K562 (cell line): Measurements from ENCODE around the gene SMIM41. TPM values are rescaled to one million over a fixed set of nuclear protein-coding genes. Genes with fewer than 3 reads are reported as not detected.

Source experiments
- ATAC-seq: fragments of 200-7000 bp; cut with Tn5 transposase; 3 replicates; pipeline ENCODE4 v1.9.1; 2020; ENCODE audit warnings: moderate library complexity
- BruUV-seq: library from RNA; stranded (reverse); fragments of 400-500 nt; replicated peaks from 2 replicates; lab custom pipeline; 2021; lab: Mats Ljungman, UMichigan
- CTCF ChIA-PET: fragments of 300-600 bp; formaldehyde crosslinking; extraction: SDS; loops from one replicate; lab custom pipeline; 2021; ENCODE audit warnings: low intra/inter-chr PET ratio; lab: Yijun Ruan, JAX
- POLR2A ChIA-PET: fragments of 300-600, 350-650 bp; sonication (Branson Sonifier 250); formaldehyde crosslinking; extraction: SDS; loops from one replicate; lab custom pipeline; 2021; ENCODE audit warnings: antibody characterized with exemption, inconsistent platforms; lab: Yijun Ruan, JAX
- DNase-seq, 4 experiments: peaks; one replicate each; pipeline versions ENCODE4 v3.0.0 to v3.0.0-alpha.2; 2011 to 2018; ENCODE audit warnings: low spot score in 3 of 4, mixed read lengths in 3 of 4; ENCODE audit errors: extremely low read depth in 1 of 4
- FAIRE-seq: peaks from 2 replicates; lab custom pipeline; 2011; peaks lifted over from hg19 to GRCh38; lab: Jason Lieb, UNC
- H2AFZ ChIP-seq: 2 replicates; pipeline ENCODE4 v1.6.0; 2011; ENCODE audit warnings: low read depth, low read length, control low read depth, inconsistent platforms
- H3K27ac ChIP-seq: fragments of 200-600 bp; 3 replicates; pipeline ENCODE4 v1.8.0; 2011; ENCODE audit warnings: low read depth, mild to moderate bottlenecking, control low read depth, inconsistent platforms, low read length, moderate library complexity, mixed read lengths; ENCODE audit errors: extremely low read depth
- H3K27me3 ChIP-seq, 2 experiments: fragments of 300-600 bp in 1 of 2; 2 replicates in 1 of 2; 3 replicates in 1 of 2; pipeline versions ENCODE4 v1.6.0 to v1.8.0; 2011; ENCODE audit warnings: inconsistent platforms in 2 of 2, low read length in 2 of 2, mild to moderate bottlenecking in 1 of 2, mixed read lengths in 1 of 2, moderate library complexity in 1 of 2; ENCODE audit not compliant: control insufficient read depth in 2 of 2, insufficient read depth in 2 of 2
- H3K36me3 ChIP-seq: fragments of 300-600 bp; 3 replicates; pipeline ENCODE4 v1.8.0; 2011; ENCODE audit warnings: mild to moderate bottlenecking, low read length, inconsistent platforms; ENCODE audit not compliant: control insufficient read depth, insufficient read depth
- H3K4me1 ChIP-seq, 2 experiments: fragments of 200-600 bp in 1 of 2; replicated peaks in 1 of 2; 2 replicates in 1 of 2; 3 replicates in 1 of 2; pipeline versions ENCODE4 v1.5.1 to v1.8.0; 2011; ENCODE audit warnings: inconsistent platforms in 2 of 2, low read length in 2 of 2, mild to moderate bottlenecking in 1 of 2, mixed read lengths in 1 of 2, moderate library complexity in 1 of 2; ENCODE audit not compliant: control insufficient read depth in 2 of 2, insufficient read depth in 2 of 2
- H3K4me2 ChIP-seq: 2 replicates; pipeline ENCODE4 v1.6.1; 2011; ENCODE audit warnings: low read length, control low read depth, inconsistent platforms, mixed read lengths; ENCODE audit not compliant: insufficient read depth
- H3K4me3 ChIP-seq: fragments of 200-600 bp; sonication (generic), shearing (Covaris generic); 2 replicates; pipeline ENCODE4 v1.5.1; 2016; ENCODE audit warnings: control low read depth, inconsistent platforms
- H3K79me2 ChIP-seq: fragments of 200-600 bp; 3 replicates; pipeline ENCODE4 v1.8.0; 2011; ENCODE audit warnings: low read length, inconsistent platforms; ENCODE audit not compliant: control insufficient read depth, insufficient read depth
- H3K9ac ChIP-seq, 2 experiments: 2 replicates each; pipeline versions ENCODE4 v1.6.0 to v1.6.1; 2011; ENCODE audit warnings: low read depth in 2 of 2, low read length in 2 of 2, control low read depth in 1 of 2, inconsistent platforms in 1 of 2, mild to moderate bottlenecking in 1 of 2, mixed read lengths in 1 of 2; ENCODE audit not compliant: insufficient read depth in 1 of 2
- H3K9me1 ChIP-seq: one replicate; pipeline ENCODE4 v1.6.0; 2011; ENCODE audit warnings: inconsistent platforms, mild to moderate bottlenecking, low read length, moderate library complexity; ENCODE audit not compliant: control insufficient read depth, insufficient read depth
- H3K9me3 ChIP-seq: replicated peaks from 2 replicates; pipeline ENCODE4 v1.5.1; 2011; ENCODE audit warnings: low read depth, low read length, inconsistent platforms; ENCODE audit not compliant: control insufficient read depth, insufficient read depth
- H4K20me1 ChIP-seq: replicated peaks from 2 replicates; pipeline ENCODE4 v1.6.1; 2011; ENCODE audit warnings: low read length, inconsistent platforms, mixed read lengths; ENCODE audit not compliant: control insufficient read depth, insufficient read depth
- CBFA2T3 ChIP-seq: fragments of 450-650 bp; IDR thresholded peaks from 2 replicates; pipeline ENCODE4 v1.6.1; 2017
- CREB1 ChIP-seq, 2 experiments: sonication (generic) in 1 of 2; formaldehyde crosslinking in 1 of 2; IDR thresholded peaks; 2 replicates each; pipeline versions ENCODE4 v1.6.1 to v1.8.0; 2012 to 2022; ENCODE audit warnings: inconsistent platforms in 1 of 2, mild to moderate bottlenecking in 1 of 2, missing genetic modification reagents in 1 of 2, moderate library complexity in 1 of 2
- CREM ChIP-seq: IDR thresholded peaks from 2 replicates; pipeline ENCODE4 v1.6.1; 2014; ENCODE audit warnings: antibody characterized with exemption, low read depth
- EHMT2 ChIP-seq: fragments of 450-650 bp; IDR thresholded peaks from 2 replicates; pipeline ENCODE4 v1.6.1; 2018; ENCODE audit warnings: antibody characterized with exemption
- HDGF ChIP-seq: fragments of 450-650 bp; IDR thresholded peaks from 2 replicates; pipeline ENCODE4 v1.6.1; 2016
- JUND ChIP-seq, 2 experiments: IDR thresholded peaks; 2 replicates in 1 of 2; 3 replicates in 1 of 2; pipeline ENCODE4 v1.6.1; 2011; ENCODE audit warnings: borderline replicate concordance in 2 of 2, low read depth in 2 of 2, low read length in 2 of 2, improper control_type of control experiment in 1 of 2, missing biosample characterization in 1 of 2, missing genetic modification characterization in 1 of 2, missing genetic modification reagents in 1 of 2
- KLF10 ChIP-seq: fragments of 250-450 bp; sonication (Bioruptor Pico); IDR thresholded peaks from 2 replicates; pipeline ENCODE4 v1.6.1; 2021; ENCODE audit warnings: matching md5 sums
- KLF16 ChIP-seq: IDR thresholded peaks from 2 replicates; pipeline ENCODE4 v1.6.1; 2016; ENCODE audit warnings: antibody characterized with exemption
- NRF1 ChIP-seq, 2 experiments: fragments of 450-650 bp; IDR thresholded peaks in 1 of 2; conservative IDR thresholded peaks in 1 of 2; 2 replicates each; pipeline ENCODE4 v1.6.1; 2014; ENCODE audit warnings: mild to moderate bottlenecking in 2 of 2
- RFX7 ChIP-seq: fragments of 250-450 bp; sonication (Bioruptor Pico); IDR thresholded peaks from 2 replicates; pipeline ENCODE4 v1.5.1; 2021; ENCODE audit warnings: mild to moderate bottlenecking
- SP1 ChIP-seq: sonication (generic); formaldehyde crosslinking; IDR thresholded peaks from 2 replicates; pipeline ENCODE4 v1.8.1; 2022; ENCODE audit warnings: mild to moderate bottlenecking, missing genetic modification reagents
- VEZF1 ChIP-seq: fragments of 200-800 bp; sonication (Bioruptor generic); IDR thresholded peaks from 2 replicates; pipeline ENCODE4 v1.6.1; 2017; ENCODE audit warnings: missing genetic modification characterization, missing compliant biosample characterization
- ZBTB12 ChIP-seq: fragments of 250-450 bp; sonication (Bioruptor Pico); IDR thresholded peaks from 2 replicates; pipeline ENCODE4 v1.4.0; 2020
- ZFX ChIP-seq: sonication (generic); formaldehyde crosslinking; IDR thresholded peaks from 2 replicates; pipeline ENCODE4 v1.8.0; 2022; ENCODE audit warnings: mild to moderate bottlenecking, missing genetic modification reagents, moderate library complexity
- ZNF175 ChIP-seq: fragments of 200-800 bp; sonication (Bioruptor generic); IDR thresholded peaks from 2 replicates; pipeline ENCODE4 v1.6.1; 2016; ENCODE audit warnings: low read depth, mild to moderate bottlenecking, missing genetic modification characterization, missing compliant biosample characterization
- ZNF780A ChIP-seq: fragments of 250-450 bp; sonication (Bioruptor Pico); IDR thresholded peaks from 2 replicates; pipeline ENCODE4 v1.5.0; 2021; ENCODE audit warnings: mild to moderate bottlenecking
- WGBS: fragments of 100-300 bp; shearing (Covaris generic); methylation state at CpG from one replicate; pipeline ENCODE4 v1.1.6; 2016; ENCODE audit warnings: low coverage, mixed read lengths; ENCODE audit not compliant: insufficient coverage; ENCODE audit errors: missing lambda C conversion rate; 5-methylcytosine and 5-hydroxymethylcytosine counted together
- in situ Hi-C: fragments of 300-500 bp; cut with MboI; formaldehyde crosslinking; loops from 4 replicates; pipeline ENCODE4 v1.15.0; 2018; ENCODE audit warnings: inconsistent platforms, mixed read lengths
- intact Hi-C: fragments of 100-400 bp; cut with micrococcal nuclease; formaldehyde crosslinking; loops from 2 replicates; pipeline ENCODE4 v1.14.2; 2022
- polyA plus RNA-seq, 8 experiments: library from polyadenylated mRNA; depleted of rRNA in 4 of 8; stranded (reverse) in 5 of 8; unstranded in 3 of 8; fragments of >200 nt; fragmentation: Nextera tagmentation in 2 of 8; fragmentation: Illumina TruSeq in 1 of 8; extraction: Ambion mirVana in 2 of 8; extraction: Trizol in 1 of 8; gene quantifications; 2 replicates each; pipeline versions ENCODE4 v1.2.1 to v1.2.3, GENCODE V29; 2011 to 2014; ENCODE audit warnings: inconsistent platforms in 1 of 8, missing spikeins in 1 of 8
- total RNA-seq, 7 experiments: library from RNA; depleted of rRNA in 6 of 7; stranded (reverse); fragments of >200 nt in 6 of 7; fragmentation: Illumina TruSeq in 2 of 7; extraction: Trizol in 2 of 7; gene quantifications; 2 replicates each; pipeline versions ENCODE4 v1.2.1 to v1.2.3, GENCODE V29; 2011 to 2021; ENCODE audit warnings: low replicate concordance in 1 of 7

Gene SMIM41
- total and polyA plus RNA-seq, 9 of the 15 experiments (the other 6 are each of a cell fraction or from before 2014, with no cell fraction given): not detected

- TF ChIP-seq VEZF1 (CRISPR knock-in tag) (peak; percentile 6; the same call in 1 of the 2 replicates), KLF10 (no peak), JUND (IDR thresholded peaks at IDR 0.05; ENCODE audit: borderline replicate concordance, low read depth, low read length) (peak; percentile 6; the same call in 1 of the 2 replicates), JUND (tag; IDR thresholded peaks at IDR 0.05; ENCODE audit: borderline replicate concordance, low read depth, low read length) (no peak), HDGF (no peak), CBFA2T3 (peak; percentile 11; the same call in 1 of the 2 replicates)
These were observed 16.2 kb upstream of the SMIM41 start (continued) for GRCh38 chr12:52063082-52063924.

- no peaks in the 10 kb centered on the region for H3K36me3 ChIP-seq
- H3K9ac ChIP-seq: peak overlapping the region; percentile 4 to 8; a peak in 3 of 4 replicates
- no peaks in the 10 kb centered on the region for H3K9me1 ChIP-seq
- no peak overlapping the region for H3K4me2 ChIP-seq
- FAIRE-seq (no peak), ATAC-seq (peak; percentile 61), DNase-seq (peak in 2 of 4 experiments; percentile 53 to 56)
- H3K79me2 ChIP-seq: no peaks in the 10 kb centered on the region
- no peaks in the 10 kb centered on the region for H4K20me1 ChIP-seq
- in situ Hi-C loops: no loop called here
- H3K27ac ChIP-seq: no peak overlapping the region
- WGBS: 52% methylated on average over 12 of the region's 12 CpGs
- no peaks in the 10 kb centered on the region for H3K9me3 ChIP-seq
- POLR2A ChIA-PET: interaction anchor here (1.0 to 1.3 kb wide), 2 partner anchors 31 to 60 kb away, joined by 3 to 4 read pairs; no protein-coding TSS in a partner anchor
- H3K27me3 ChIP-seq: peaks cover 0 to 4% of the 10 kb centered on the region in 2 experiments; a peak in 2 of 5 replicates
- H3K4me3 ChIP-seq: no peak overlapping the region
- intact Hi-C loops: no loop called here
- CTCF ChIA-PET: no interaction called here
- peaks cover 10 to 30% of the 10 kb centered on the region in 2 experiments; a peak in 4 of 5 replicates for H3K4me1 ChIP-seq
- H2AFZ ChIP-seq: peak overlapping the region; percentile 54; the same call in 1 of the 2 replicates
- no TSS peak for BruUV-seq
- TF ChIP-seq SP1 (CRISPR knock-in tag): no peak
- TF ChIP-seq ZNF780A (CRISPR knock-in tag): no peak
- peak; percentile 86 for TF ChIP-seq ZNF175
- TF ChIP-seq CREB1 (IDR thresholded peaks at IDR 0.05): peak; percentile 77
- peak; percentile 81 for TF ChIP-seq CREB1 (CRISPR knock-in tag; IDR thresholded peaks at IDR 0.05)
- no peak for TF ChIP-seq KLF16
- no peak for TF ChIP-seq ZFX
- no peak for TF ChIP-seq RFX7
- no peak for TF ChIP-seq EHMT2
- peak; percentile 39; the same call in 1 of the 2 replicates for TF ChIP-seq ZBTB12 (CRISPR knock-in tag)
- peak; percentile 67; the same call in 1 of the 2 replicates for TF ChIP-seq JUND (IDR thresholded peaks at IDR 0.05; ENCODE audit: borderline replicate concordance, low read depth, low read length)
- no peak; the same call in 2 of the 3 replicates for TF ChIP-seq JUND (tag; IDR thresholded peaks at IDR 0.05; ENCODE audit: borderline replicate concordance, low read depth, low read length)
- TF ChIP-seq CREM: peak; percentile 93
- peak in 1 of 2 experiments; percentile 22; a peak in 1 of 4 replicates for TF ChIP-seq NRF1 (conservative IDR thresholded peaks at IDR 0.05 in 1 of 2, IDR thresholded peaks at IDR 0.05 in 1 of 2)
These were observed 15.4 kb upstream of the SMIM41 start for GRCh38 chr12:52063981-52064649.
